Measurements from ENCODE around the gene DICER1. TPM values are rescaled to one million over a fixed set of nuclear protein-coding genes. Genes with fewer than 3 reads are reported as not detected.

The DICER1 gene
- total RNA-seq, 4 donors from 2014 or later: 43.9 to 72.2 (median 58.4) TPM

DNA sequence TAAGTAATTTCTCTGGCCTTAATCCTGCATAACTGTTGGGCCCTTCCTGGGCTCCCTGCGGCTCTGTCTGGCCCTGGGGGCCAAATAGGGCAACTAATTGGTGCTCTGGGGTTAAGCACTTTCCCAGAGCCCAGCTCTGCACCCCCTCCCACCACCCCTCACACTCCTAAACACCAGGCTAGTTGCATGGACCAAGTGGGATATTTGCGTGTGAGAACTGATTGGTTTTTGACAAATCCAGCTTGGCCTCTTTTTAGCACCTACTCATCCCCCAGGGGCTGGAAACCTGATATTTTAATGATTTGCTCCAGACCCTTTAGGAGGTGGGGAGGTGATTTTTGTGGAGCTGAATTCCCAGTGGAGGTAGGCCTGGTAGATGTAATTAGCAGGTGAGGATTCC, 91.9 kb downstream of the DICER1 start:
- H3K27me3 ChIP-seq: no peaks in the 10 kb centered on the region
- no peak overlapping the region for H3K4me3 ChIP-seq
- TF ChIP-seq POLR2AphosphoS5 (IDR thresholded peaks at IDR 0.05): no peak
- no peak for TF ChIP-seq POLR2A (IDR thresholded peaks at IDR 0.05; ENCODE audit: low read depth)
- no peak for TF ChIP-seq EP300 (IDR thresholded peaks at IDR 0.05)
- TF ChIP-seq, protein P1, sequence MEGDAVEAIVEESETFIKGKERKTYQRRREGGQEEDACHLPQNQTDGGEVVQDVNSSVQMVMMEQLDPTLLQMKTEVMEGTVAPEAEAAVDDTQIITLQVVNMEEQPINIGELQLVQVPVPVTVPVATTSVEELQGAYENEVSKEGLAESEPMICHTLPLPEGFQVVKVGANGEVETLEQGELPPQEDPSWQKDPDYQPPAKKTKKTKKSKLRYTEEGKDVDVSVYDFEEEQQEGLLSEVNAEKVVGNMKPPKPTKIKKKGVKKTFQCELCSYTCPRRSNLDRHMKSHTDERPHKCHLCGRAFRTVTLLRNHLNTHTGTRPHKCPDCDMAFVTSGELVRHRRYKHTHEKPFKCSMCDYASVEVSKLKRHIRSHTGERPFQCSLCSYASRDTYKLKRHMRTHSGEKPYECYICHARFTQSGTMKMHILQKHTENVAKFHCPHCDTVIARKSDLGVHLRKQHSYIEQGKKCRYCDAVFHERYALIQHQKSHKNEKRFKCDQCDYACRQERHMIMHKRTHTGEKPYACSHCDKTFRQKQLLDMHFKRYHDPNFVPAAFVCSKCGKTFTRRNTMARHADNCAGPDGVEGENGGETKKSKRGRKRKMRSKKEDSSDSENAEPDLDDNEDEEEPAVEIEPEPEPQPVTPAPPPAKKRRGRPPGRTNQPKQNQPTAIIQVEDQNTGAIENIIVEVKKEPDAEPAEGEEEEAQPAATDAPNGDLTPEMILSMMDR (IDR thresholded peaks at IDR 0.05): no peak
- no peak for DNase-seq (ENCODE audit: extremely low spot score)
- H3K9me3 ChIP-seq: no peaks in the 10 kb centered on the region
- no peak overlapping the region for H3K27ac ChIP-seq (replicated peaks in 1 of 4)
- WGBS: 64% methylated on average over 2 of the region's 2 CpGs
- intact Hi-C loops (cut with DNase I): no loop called here
- H3K36me3 ChIP-seq: no peaks in the 10 kb centered on the region
- H3K4me1 ChIP-seq: no peaks in the 10 kb centered on the region

DNA sequence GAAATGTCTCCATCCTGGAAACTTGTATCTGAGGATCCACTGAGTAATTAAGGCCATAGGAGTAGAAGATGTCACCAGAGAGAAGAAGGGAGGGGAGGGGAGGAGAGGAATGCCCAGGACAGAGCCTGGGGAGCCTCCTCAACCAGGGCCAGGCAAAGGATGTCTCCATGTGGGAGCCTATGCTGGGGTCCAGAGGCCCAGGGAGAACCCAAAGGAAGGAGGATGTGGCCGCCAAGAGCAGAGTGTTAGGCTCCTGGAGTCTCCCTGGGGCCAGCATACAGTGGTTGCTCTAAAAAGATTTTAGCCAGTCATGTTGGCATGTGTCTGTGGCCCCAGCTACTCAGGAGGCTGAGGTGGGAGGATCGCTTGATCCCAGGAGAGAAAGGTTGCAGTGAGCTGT, 92.6 kb downstream of the DICER1 start:
- no peak overlapping the region for H3K27ac ChIP-seq (replicated peaks in 1 of 4)
- H3K9me3 ChIP-seq: no peaks in the 10 kb centered on the region
- no peaks in the 10 kb centered on the region for H3K4me1 ChIP-seq
- intact Hi-C loops (cut with DNase I): no loop called here
- H3K27me3 ChIP-seq: no peaks in the 10 kb centered on the region
- no peak for DNase-seq (ENCODE audit: extremely low spot score)
- WGBS: 94% methylated on average over 2 of the region's 2 CpGs
- no peak overlapping the region for H3K4me3 ChIP-seq
- TF ChIP-seq, protein P1 (IDR thresholded peaks at IDR 0.05): no peak
- TF ChIP-seq EP300 (IDR thresholded peaks at IDR 0.05) (no peak), POLR2A (IDR thresholded peaks at IDR 0.05; ENCODE audit: low read depth) (no peak), POLR2AphosphoS5 (IDR thresholded peaks at IDR 0.05) (no peak)
- no peaks in the 10 kb centered on the region for H3K36me3 ChIP-seq

DNA sequence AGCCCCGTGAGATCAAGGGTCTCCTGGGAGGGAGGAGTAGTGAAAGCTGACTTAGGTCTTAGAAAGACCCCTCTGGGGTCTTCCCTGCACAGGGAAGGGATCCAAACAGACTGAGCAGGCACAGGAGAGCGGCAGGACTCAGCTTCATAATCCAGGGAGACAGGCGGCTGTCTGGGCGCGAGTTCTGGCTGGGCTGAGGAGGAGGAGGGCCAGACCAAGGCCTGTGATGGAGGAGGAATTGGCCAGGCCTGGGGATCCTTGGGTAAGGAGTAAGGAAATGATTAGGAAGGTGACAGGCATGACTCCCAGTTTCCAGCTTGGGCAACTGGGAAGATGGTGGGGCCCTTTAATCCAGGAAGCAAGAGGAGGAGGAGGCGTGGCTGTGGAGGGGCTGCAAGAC, 93.1 kb downstream of the DICER1 start:
- intact Hi-C loops (cut with DNase I): no loop called here
- no peak for DNase-seq (ENCODE audit: extremely low spot score)
- 91% methylated on average over 6 of the region's 6 CpGs for WGBS

DNA sequence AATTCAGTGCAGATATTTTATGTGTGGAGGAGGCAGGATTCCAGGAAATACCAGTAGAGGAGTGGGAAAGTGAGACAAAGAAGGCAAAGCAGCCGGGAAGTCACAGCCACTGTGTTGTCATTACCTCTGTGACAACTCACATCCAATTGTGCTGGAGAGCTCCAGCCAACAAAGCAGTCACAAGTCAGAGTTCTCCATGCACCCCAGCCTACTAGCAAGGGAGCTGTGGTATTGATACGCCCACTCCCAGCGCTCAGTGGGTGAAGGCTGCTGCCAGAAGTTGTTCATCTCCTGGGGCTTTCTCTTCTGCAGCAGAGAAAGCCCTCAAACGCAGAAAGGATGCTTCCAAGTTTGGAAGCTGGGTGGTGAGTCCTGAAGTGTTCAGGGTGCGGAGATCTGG, 93.9 kb downstream of the DICER1 start:
- intact Hi-C loops (cut with DNase I): no loop called here
- no peaks in the 10 kb centered on the region for H3K36me3 ChIP-seq
- 71% methylated on average over 1 of the region's 5 CpGs for WGBS
- no peaks in the 10 kb centered on the region for H3K4me1 ChIP-seq
- no peak for DNase-seq (ENCODE audit: extremely low spot score)
- no peaks in the 10 kb centered on the region for H3K27me3 ChIP-seq
- no peaks in the 10 kb centered on the region for H3K9me3 ChIP-seq
- no peak for TF ChIP-seq EP300 (IDR thresholded peaks at IDR 0.05)
- TF ChIP-seq, protein P1 (IDR thresholded peaks at IDR 0.05): no peak
- no peak for TF ChIP-seq POLR2AphosphoS5 (IDR thresholded peaks at IDR 0.05)
- no peak for TF ChIP-seq POLR2A (IDR thresholded peaks at IDR 0.05; ENCODE audit: low read depth)
- no peak overlapping the region for H3K4me3 ChIP-seq
- H3K27ac ChIP-seq (replicated peaks in 1 of 4): no peak overlapping the region

More for the DNA sequence above, 93.1 kb downstream of the DICER1 start:
- no peaks in the 10 kb centered on the region for H3K36me3 ChIP-seq
- no peaks in the 10 kb centered on the region for H3K27me3 ChIP-seq
- TF ChIP-seq POLR2AphosphoS5 (IDR thresholded peaks at IDR 0.05) (no peak), POLR2A (IDR thresholded peaks at IDR 0.05; ENCODE audit: low read depth) (no peak), EP300 (IDR thresholded peaks at IDR 0.05) (no peak)
- TF ChIP-seq, protein P1 (IDR thresholded peaks at IDR 0.05): no peak
- no peaks in the 10 kb centered on the region for H3K4me1 ChIP-seq
- H3K4me3 ChIP-seq: no peak overlapping the region
- no peak overlapping the region for H3K27ac ChIP-seq (replicated peaks in 1 of 4)
- no peaks in the 10 kb centered on the region for H3K9me3 ChIP-seq

DNA sequence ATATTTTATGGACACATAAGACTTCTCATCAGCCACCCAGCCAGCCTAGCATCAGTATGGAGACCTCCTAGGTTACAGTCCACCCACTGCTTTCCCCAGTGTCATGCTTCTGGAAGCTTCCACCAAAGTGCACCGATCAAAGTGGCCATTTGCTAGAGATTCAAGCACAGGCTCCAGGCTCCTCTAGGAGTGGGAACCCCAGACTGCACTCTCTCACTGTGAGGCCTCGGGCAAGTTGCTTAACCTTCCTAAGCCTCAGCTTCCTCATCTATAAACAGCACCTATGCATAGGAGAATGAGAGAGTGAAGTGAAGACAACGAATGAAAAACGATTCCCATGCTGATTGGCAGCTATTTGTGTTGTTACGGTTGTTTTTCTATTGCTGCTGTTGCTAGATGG, 94.4 kb downstream of the DICER1 start:
- no peaks in the 10 kb centered on the region for H3K4me1 ChIP-seq
- H3K27ac ChIP-seq (replicated peaks in 1 of 4): no peak overlapping the region
- WGBS: 78% methylated on average over 5 of the region's 5 CpGs
- TF ChIP-seq POLR2A (IDR thresholded peaks at IDR 0.05; ENCODE audit: low read depth) (no peak), EP300 (IDR thresholded peaks at IDR 0.05) (no peak), POLR2AphosphoS5 (IDR thresholded peaks at IDR 0.05) (no peak)
- TF ChIP-seq, protein P1 (IDR thresholded peaks at IDR 0.05): no peak
- no peak overlapping the region for H3K4me3 ChIP-seq
- H3K9me3 ChIP-seq: no peaks in the 10 kb centered on the region
- no peaks in the 10 kb centered on the region for H3K27me3 ChIP-seq
- no peaks in the 10 kb centered on the region for H3K36me3 ChIP-seq
- DNase-seq (ENCODE audit: extremely low spot score): no peak
- intact Hi-C loops (cut with DNase I): no loop called here

Data from esophagus muscularis mucosa (tissue), 4 donors.